HG02678 (cell line): ENCODE measurements around the gene FCSK.

Source experiments
- ATAC-seq: cut with Tn5 transposase; IDR thresholded peaks from one replicate; pipeline ENCODE4 v1.9.1; 2021; ENCODE audit warnings: mild to moderate bottlenecking, moderate library complexity; ENCODE audit not compliant: unreplicated experiment

The FCSK gene

GRCh38 chr16:70476272-70477020 is 22.1 kb downstream of the FCSK start:
- ATAC-seq = peak; percentile 88

- ATAC-seq = no peak
These were observed 23.8 kb downstream of the FCSK start for GRCh38 chr16:70478169-70478568.

GRCh38 chr16:70478912-70479341 is 24.5 kb downstream of the FCSK start:
- ATAC-seq = no peak

- ATAC-seq = no peak
These were observed 26.0 kb downstream of the FCSK start for GRCh38 chr16:70480127-70481105.

- no peak for ATAC-seq
These were observed 27.6 kb downstream of the FCSK start for GRCh38 chr16:70481929-70482536.

GRCh38 chr16:70482624-70483023 is 28.2 kb downstream of the FCSK start:
- ATAC-seq = no peak

- no peak for ATAC-seq
These were observed 29.0 kb downstream of the FCSK start for GRCh38 chr16:70483426-70483825.

GRCh38 chr16:70484867-70485266 is 30.5 kb downstream of the FCSK start:
- no peak for ATAC-seq

GRCh38 chr16:70490261-70490660 is 35.9 kb downstream of the FCSK start:
- no peak for ATAC-seq

- ATAC-seq = no peak
These were observed 39.4 kb downstream of the FCSK start for GRCh38 chr16:70493802-70494201.

GRCh38 chr16:70494202-70494770 is 39.9 kb downstream of the FCSK start:
- ATAC-seq = no peak

- no peak for ATAC-seq
These were observed 40.4 kb downstream of the FCSK start for GRCh38 chr16:70494777-70495176.

GRCh38 chr16:70495425-70496182 is 41.2 kb downstream of the FCSK start:
- ATAC-seq = no peak

- no peak for ATAC-seq
These were observed 42.1 kb downstream of the FCSK start for GRCh38 chr16:70496513-70496912.

- no peak for ATAC-seq
These were observed 54.4 kb downstream of the FCSK start for GRCh38 chr16:70508752-70509151.

GRCh38 chr16:70510216-70510615 is 55.8 kb downstream of the FCSK start:
- ATAC-seq = no peak

- ATAC-seq = no peak
These were observed 57.4 kb downstream of the FCSK start for GRCh38 chr16:70511833-70512232.

- no peak for ATAC-seq
These were observed 58.1 kb downstream of the FCSK start for GRCh38 chr16:70512456-70512855.

- ATAC-seq = no peak
These were observed 66.4 kb downstream of the FCSK start for GRCh38 chr16:70520612-70521297.
